ENCODE data around the gene BOD1.
"Not testable (repeated sequence)": the region's sequence is repeated elsewhere in the genome, so short reads cannot be mapped to it uniquely, and the experiment has no call there.

The BOD1 gene

DNA sequence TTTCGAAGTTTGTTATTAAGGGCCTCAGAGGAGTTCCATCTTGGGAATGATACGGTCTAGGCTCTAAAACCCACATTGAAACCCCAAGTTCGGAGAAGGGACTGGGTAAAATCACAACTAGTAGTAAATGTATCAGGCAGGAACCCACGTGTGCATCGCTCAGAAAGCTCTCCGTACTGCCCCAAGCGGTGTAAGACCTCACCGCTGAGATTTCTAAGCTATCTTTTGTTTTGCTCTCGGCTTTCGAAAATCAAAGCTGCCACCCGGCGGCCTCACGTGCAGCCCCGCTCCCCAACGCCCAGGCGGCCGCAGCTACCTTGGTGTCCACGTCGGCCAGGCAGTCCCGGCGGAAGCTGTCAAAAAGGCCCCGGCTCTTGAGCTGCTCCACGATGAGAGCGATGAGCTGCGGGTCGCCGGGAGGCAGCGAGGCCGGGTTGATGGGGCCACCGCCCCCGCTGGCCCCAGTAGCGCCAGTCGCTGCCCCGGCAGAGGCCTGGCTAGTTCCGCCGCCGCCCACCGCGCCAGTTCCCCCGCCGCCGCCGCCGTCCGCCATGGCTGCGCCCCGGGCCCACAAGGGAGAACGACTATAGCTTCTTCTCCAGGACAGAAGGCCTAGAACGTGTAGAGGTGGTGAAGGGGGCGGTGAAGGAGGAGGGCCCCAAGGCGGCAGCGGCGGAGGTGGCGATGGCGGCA, 420 bp downstream of the BOD1 start:
- peak; percentile 86 for DNase-seq (ENCODE audit: low spot score)

DNA sequence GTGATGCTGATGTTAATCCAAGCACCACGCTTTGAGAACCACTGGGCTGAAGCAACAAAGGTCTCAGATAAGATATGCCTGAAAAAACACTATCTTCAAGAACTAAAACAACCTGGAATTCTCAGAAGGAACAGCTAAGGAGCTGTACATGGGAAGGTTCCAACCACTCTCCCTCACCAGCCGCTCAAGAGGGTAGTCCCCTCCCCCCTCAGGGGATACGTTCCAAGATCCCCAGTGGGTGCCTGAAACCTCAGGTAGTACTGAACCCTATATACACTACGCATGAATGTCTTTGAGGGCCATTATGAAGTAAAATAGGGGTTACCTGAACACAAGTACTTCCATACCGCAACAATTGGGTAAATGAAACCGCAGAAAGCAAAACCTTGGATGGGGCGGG, 1.9 kb downstream of the BOD1 start:
- DNase-seq (ENCODE audit: low spot score): no peak

DNA sequence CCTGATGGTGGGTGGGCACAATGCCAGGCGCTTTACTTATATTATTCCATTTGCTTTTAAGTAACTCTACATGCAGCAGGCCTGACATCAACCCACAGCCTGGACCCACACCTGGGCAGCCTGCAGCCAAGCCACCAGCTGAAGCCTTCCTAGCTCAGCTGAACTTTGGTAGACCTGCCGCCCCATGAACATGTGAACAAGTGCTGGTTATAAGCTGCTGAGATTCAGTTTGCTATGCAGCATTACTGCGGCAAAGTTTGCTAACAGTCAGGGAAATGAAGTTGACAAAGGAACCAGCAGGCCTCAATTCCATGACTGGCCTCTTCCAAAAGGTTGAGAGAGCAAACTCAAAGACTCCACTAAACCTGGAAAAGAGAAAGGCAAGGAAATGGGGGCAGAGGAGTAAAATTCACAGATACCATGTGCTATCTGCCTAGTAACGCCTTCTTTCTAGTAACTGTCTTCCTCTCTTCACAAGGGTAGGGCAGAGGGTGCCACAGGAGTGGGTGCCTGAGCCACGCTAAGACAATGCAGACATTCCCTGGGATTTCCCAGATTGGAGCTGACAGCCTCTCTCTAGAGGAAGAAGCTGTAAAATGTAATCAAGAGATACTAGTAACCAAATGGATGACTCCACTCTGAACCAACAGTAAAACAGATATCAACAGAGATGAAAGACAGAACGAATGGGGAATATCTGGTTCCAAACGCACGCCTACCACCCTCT, 2.9 kb downstream of the BOD1 start:
- DNase-seq (ENCODE audit: low spot score): no peak

- no peak for DNase-seq (ENCODE audit: low spot score)
These were observed 3.5 kb downstream of the BOD1 start for GRCh38 chr5:173612948-173613347.

DNA sequence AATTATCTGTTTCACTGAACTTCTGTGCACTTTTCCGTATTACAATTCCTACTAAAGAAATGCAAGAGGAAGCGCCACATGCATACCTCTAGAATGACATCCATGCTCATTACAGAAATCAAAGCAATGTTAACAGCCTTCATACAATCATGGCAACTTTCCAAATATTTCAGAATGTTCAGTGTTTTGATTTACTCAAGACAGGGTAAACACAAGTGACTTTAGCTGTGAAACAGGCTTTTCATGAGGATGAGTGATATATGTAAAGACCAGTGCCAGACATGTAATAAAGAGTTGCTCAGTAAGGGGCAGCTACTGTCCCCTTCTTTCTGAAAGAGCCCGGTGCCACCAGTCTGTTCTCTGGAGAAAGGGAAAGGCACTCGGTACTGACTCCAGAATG, 4.7 kb downstream of the BOD1 start:
- no peak for DNase-seq (ENCODE audit: low spot score)

DNA sequence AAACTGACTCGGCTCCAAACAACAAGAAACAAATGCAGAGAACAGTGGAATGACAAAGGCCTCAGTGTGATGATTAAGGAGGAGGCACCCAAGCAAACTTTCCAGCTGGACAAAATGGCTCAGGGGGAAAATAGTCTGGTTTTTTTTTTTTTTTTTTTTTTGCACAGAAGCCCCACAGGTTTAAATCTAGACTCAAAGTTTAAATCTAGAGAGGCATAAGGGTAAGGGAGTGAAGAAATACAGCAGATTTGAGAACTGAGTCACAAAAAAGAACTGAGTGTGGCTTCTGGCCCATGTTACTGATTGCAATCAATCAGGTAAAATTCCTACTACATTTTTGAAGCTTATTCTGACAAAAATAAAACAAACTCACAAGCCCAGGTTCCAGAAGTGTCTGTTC, 12.3 kb downstream of the BOD1 start:
- DNase-seq (ENCODE audit: low spot score): no peak

- peak; percentile 51 for DNase-seq (ENCODE audit: low spot score)
These were observed 14.0 kb downstream of the BOD1 start for GRCh38 chr5:173602423-173602822.

GRCh38 chr5:173598686-173599085, 17.8 kb downstream of the BOD1 start:
- DNase-seq (ENCODE audit: low spot score): no peak

DNA sequence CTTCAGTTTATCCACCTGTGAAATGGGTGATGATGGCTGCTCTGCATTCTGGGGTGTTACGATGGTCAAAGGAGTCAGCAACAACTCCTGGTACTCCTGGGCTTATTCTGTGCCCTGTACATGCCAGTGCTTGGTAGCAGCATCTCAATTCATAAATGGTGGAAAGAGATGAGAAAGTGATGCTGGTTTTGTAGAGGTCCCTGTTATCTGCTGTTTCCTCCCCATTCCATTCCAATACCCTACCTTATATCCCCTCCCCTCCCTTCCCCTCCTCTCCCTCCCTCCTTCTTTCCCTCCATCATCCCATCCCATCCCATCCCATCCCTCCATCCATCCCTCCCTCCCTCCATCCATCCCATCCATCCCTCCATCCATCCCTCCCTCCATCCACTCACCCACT, 19.1 kb downstream of the BOD1 start:
- no peak for DNase-seq (ENCODE audit: low spot score)

DNA sequence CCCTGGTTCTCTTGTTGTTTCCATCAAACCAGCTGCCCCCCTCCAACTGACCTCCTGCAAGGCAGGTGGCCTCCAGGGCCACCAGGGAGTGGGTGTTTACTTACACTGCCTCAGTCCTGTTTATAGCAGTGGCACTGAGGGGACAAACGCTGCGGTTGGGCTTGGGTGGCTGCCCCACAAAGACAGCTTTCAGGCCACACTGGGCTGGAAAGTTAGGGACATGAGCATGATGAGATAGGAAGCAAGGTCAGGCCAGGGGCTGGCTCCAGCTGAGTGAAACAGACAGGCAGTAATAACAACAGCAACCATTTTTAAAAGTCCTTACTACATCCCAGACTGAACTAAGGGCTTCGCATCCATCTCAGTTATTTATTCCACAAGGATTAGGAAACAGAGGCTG, 20.6 kb downstream of the BOD1 start:
- DNase-seq (ENCODE audit: low spot score): no peak

DNA sequence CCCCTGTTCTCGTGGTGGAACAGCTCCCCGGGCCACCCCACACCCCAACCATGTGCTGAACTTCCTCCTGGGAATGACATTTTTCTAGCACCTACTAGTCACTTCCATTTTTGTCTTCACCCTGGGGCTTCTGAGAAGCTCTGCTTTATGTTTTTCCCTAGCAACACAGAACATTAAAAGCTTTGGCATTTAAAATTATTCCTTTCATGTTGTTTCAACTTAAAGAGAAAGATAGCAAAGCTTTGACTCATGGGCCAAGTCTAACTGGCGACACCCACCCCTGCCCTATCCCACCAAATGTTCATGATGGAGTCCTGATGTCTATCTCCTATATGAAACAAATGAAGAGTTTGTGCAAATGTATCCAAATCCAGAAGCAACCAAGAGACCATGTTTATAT, 22.4 kb downstream of the BOD1 start:
- no peak for DNase-seq (ENCODE audit: low spot score)

DNA sequence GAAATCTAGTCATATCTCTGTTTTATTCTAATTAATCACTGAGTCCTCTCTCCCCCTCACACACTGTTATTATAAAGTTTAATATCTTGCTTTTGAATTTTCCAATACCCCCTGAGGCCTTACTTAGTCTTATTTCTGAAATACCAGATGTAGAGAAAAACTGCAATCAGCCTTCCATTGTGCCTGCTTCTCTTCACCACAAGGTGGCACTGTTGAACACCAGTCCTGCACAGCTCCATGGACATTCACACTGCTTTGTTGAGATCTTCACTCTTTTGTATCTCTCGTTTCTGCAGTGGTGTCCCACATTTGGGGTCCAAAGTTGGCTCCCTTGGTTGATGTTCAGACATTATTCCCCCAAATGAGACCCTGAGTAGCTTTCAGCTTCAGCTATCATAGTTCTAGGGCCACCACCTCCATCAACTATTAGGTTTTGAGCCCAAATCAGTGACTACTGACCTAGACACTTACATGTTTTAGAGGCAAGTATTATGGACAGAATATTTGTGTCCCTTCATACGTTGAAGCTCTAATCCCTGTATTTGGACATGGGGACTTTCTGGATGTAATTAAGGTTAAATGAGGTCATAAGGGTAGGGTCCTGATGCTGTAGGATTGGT, 24.3 kb downstream of the BOD1 start:
- no peak for DNase-seq (ENCODE audit: low spot score)

DNA sequence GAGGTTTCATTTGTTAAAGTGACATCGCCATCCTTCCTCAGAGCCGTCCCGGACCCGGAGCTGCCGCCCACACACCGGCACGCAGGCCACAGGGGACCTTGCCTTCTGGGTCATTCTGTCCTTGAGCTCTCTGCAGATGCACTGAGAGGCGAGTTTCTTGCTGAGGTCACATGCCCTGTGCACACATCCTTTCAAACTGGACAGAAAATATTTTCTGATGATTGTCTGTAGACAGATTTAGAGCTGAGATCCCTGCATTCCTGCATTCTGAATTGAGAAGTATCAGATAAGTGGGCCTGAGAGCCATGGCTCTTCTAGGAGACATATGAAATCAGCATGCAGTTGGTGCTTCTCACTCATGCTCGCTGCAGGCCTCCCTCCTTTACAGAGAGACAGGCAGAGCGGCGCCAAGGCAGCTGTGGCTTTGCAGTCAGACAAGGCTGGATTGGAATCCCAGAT, 25.4 kb downstream of the BOD1 start:
- peak; percentile 69 for DNase-seq (ENCODE audit: low spot score)

DNA sequence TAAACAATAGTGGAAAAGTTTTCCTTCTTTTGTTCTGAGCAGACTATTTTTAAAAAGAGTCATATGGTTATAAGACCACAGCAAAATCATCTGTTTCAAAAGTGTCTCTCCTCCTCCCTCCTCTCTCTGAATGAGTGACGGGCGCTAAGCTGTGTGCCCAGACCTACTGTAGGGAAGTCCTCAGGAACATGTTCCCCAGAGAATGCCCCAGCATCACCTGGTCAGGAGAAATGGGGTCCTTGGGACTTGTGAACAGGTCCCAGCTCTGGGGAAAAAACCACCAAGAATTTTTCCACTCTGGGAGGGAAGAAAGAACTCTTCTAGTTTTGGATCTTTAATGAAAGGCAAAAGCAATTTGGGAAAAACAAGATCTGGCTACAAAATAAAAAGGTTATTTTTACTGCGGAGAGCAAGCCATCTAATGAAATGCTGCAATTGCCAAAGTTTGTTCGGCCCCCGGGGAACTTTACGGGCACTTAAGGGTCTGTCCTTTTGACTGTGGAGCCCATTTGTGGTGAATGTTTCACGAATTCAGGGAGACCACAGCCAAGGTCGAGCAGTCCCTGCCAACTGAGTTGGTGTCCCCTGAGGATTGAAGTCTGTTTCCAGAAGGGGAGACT, 25.9 kb downstream of the BOD1 start:
- no peak for DNase-seq (ENCODE audit: low spot score)

DNA sequence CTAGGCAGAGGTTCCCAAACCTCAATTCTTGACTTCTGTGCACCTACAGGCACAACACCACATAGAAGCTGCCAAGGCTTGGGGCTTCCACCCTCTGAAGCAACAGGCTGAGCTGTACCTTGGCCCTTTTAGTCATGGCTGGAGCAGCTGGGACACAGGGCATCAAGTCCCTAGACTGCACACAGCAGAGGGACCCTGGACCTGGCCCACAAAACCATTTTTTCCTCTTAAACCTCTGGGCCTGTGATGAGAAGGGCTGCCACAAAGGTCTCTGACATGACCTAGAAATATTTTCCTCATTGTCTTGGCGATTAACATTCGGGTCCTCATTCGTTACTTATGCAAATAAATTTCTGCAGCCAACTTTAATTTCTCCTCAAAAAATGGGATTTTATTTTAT, 30.3 kb downstream of the BOD1 start:
- not testable (repeated sequence) for DNase-seq (ENCODE audit: low spot score)

- DNase-seq (ENCODE audit: low spot score): no peak
These were observed 33.1 kb downstream of the BOD1 start for GRCh38 chr5:173583346-173583745.

DNA sequence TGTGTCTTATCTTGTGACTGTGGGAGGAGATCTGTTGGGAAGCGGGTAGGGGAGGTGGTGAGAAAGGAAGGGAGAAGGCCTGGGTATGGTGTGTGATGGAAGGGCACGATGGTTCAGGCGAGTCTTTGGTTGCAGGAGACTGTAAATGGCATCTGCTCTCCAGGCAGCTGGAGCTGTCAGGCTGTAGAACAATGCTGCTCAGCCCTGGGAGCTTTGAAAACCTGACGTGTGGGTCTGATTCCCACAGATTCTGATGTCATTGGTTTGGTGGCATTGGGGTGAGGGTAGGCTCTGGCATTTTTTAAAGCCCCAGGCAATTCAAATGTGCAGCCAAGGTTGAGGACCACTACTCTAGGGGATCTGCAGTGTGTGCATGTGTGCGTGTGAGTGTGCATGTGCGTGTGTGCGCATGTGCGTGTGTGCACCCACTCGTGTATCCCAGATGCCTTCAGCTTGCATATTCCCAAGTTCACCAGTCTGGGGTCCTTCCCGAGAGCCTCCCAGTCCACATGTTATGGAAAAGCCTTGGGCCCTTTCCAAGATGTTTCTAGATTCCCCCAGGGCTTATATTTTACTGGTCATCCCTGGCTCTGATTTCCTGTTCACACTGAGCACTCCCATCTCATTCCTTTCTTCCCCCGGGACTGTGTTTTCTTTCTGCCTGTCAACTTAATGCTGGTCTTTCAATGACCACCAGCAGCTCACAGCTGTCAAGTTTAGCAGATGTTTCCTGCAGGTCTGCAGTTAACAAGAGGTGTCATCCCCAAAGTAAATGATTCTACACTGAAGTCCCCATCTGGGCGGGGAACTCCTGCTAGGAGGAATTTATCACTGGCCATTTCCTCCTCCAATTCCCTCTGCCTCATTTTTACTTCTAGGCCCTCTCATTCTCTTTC, 34.0 kb downstream of the BOD1 start:
- DNase-seq (ENCODE audit: low spot score): no peak

DNA sequence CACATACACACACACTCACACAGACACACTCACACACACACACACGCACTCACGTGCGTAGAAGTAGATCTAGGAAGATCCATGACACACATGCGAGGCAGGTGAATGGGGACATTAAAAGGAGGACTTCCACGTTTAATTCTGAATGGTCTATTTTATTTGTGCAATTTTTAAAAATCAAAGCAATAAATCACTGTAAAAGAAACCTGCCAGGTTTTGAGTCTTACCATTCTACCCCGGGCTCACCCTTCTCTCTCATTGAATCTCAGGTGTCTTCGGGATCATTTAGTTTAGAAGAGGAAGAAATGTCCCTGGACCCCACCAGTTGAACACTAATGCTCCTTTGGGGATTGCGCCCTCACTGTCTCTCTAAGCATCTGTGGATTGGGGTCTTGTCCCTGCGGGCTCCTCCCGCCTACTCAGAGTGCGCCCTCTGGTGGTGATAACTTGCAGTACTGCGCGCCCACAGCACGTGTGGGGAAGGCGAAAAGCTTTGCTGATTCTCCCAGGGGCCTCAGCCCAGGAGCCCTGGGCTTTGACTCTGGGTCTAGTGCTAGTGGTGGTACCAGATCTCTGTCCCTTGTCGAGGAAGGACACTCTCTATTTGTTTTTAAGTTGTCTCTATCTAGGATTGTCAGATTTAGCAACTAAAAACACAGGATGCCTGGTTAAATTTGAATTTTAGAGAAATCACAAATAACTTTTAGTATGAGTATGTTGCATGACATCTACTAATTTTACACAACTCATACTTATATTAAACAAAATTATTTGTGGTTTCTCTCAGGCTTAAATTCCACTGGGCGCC, 34.8 kb downstream of the BOD1 start:
- peak; percentile 28 for DNase-seq (ENCODE audit: low spot score)

DNA sequence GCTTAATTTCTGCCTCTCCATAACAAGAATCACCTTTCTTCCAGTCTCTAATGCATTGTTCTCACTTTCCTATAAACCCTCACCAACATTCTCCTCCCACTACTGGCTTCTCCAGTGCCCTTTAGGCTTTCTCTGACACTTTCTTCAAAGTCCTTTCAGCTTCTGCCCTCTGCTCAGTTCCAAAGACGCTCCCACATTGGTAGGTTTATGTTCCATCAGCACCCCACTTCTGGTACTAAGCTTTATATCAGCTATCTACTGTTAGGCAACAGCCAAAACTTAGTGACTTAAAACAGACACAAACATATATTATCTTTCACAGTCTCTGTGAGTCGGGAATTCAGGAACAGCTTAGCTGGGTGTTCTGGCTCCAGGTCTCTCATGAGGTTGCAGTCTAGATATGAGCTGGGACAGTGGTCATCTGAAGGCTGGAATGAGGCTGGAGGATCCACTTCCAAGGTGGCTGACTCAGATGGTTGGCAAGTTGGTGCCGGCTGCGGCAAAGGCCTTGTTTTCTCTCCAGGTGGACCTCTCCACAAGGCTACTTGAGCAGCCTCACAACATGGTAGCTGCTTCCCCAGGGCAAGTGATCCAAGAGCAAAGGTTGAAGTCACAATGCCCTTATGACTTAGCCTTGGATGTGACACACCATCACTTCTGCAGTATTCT, 37.4 kb downstream of the BOD1 start:
- no peak for DNase-seq (ENCODE audit: low spot score)

DNA sequence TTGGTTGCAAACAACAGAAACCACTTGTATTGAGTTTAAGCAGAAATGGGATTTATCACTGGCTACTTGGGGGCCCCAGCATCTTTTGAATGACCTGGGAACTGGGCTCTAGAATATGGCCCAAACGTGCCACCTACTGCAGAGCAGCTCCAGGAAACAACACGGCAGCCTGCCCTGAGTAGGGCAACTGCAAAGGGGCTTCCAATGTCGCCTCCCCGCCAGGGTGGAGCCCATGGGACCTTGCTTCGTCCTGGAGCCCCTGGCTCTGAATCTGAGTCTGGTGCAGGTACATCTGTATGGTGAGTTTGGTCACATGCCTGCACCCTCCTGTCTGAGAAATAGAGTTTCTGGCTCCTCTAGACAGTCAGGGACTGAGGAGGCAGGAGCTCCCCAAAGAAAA, 38.6 kb downstream of the BOD1 start:
- DNase-seq (ENCODE audit: low spot score): no peak

All from Ammon's horn (tissue), 1 donor.